SU-DHL-6 (cell line): Measurements from ENCODE around the gene C20orf204.

ENCODE experiments used
- H2AFZ ChIP-seq: fragments of 200-600 bp; sonication (generic); 2 replicates; pipeline ENCODE4 v1.6.1; 2014; ENCODE audit warnings: low read depth, mild to moderate bottlenecking, moderate library complexity, mixed read lengths, antibody characterized with exemption, low read length; ENCODE audit not compliant: severe bottlenecking
- H3F3A ChIP-seq: fragments of 200-600 bp; shearing (Covaris generic); 2 replicates; pipeline ENCODE4 v1.6.0; 2016; ENCODE audit warnings: antibody characterized with exemption, mild to moderate bottlenecking; ENCODE audit not compliant: insufficient read depth
- H3K27ac ChIP-seq: fragments of 200-600 bp; sonication (generic); 2 replicates; pipeline ENCODE4 v1.5.1; 2016; ENCODE audit warnings: low read depth, mild to moderate bottlenecking, low read length, moderate library complexity, mixed read lengths
- H3K27me3 ChIP-seq: fragments of 200-600 bp; sonication (generic), shearing (Covaris generic); 2 replicates; pipeline ENCODE4 v1.6.0; 2014; ENCODE audit warnings: mild to moderate bottlenecking, low read length
- H3K36me3 ChIP-seq: fragments of 200-600 bp; sonication (generic); 2 replicates; pipeline ENCODE4 v1.6.1; 2014; ENCODE audit warnings: mild to moderate bottlenecking, low read length, mixed read lengths
- H3K4me2 ChIP-seq: fragments of 300-600, 200-600 bp; shearing (Covaris generic), sonication (generic); 2 replicates; pipeline ENCODE4 v1.6.0; 2014; ENCODE audit warnings: low read length, low read depth, mild to moderate bottlenecking; ENCODE audit not compliant: poor library complexity, severe bottlenecking
- H3K4me3 ChIP-seq: fragments of 200-600 bp; sonication (generic); 2 replicates; pipeline ENCODE4 v1.5.1; 2014; ENCODE audit warnings: antibody characterized with exemption, low read length, mild to moderate bottlenecking, mixed read lengths; ENCODE audit not compliant: insufficient read depth, poor library complexity, severe bottlenecking
- H3K79me2 ChIP-seq: fragments of 200-600 bp; sonication (generic); 2 replicates; pipeline ENCODE4 v1.6.1; 2014; ENCODE audit warnings: mild to moderate bottlenecking, low read length, moderate library complexity; ENCODE audit not compliant: insufficient read depth
- H3K9ac ChIP-seq: fragments of 200-600 bp; sonication (generic); 2 replicates; pipeline ENCODE4 v1.7.0; 2014; ENCODE audit warnings: mild to moderate bottlenecking, low read length
- H3K9me2 ChIP-seq: fragments of 200-600 bp; sonication (generic); replicated peaks from 2 replicates; pipeline ENCODE4 v1.6.1; 2014; ENCODE audit warnings: low read length; ENCODE audit not compliant: insufficient read depth
- H3K9me3 ChIP-seq: fragments of 200-600 bp; sonication (generic); 2 replicates; pipeline ENCODE4 v1.6.1; 2014; ENCODE audit warnings: low read length, mixed read lengths; ENCODE audit not compliant: insufficient read depth
- H4K20me1 ChIP-seq: fragments of 200-600 bp; sonication (generic); 2 replicates; pipeline ENCODE4 v1.6.1; 2014; ENCODE audit warnings: low read depth, mild to moderate bottlenecking, antibody characterized with exemption, low read length, moderate library complexity, mixed read lengths
- CTCF ChIP-seq: fragments of 200-600 bp; sonication (generic); IDR thresholded peaks from one replicate; pipeline ENCODE4 v1.5.1; 2017; ENCODE audit warnings: antibody characterized with exemption, mild to moderate bottlenecking, low read length, moderate library complexity; ENCODE audit not compliant: insufficient read depth, poor library complexity, severe bottlenecking
- EZH2phosphoT487 ChIP-seq: fragments of 200-600 bp; sonication (generic), shearing (Covaris generic); conservative IDR thresholded peaks from 2 replicates; pipeline ENCODE4 v1.6.1; 2018; ENCODE audit warnings: mild to moderate bottlenecking, antibody characterized with exemption, low read length, moderate library complexity, mixed read lengths

C20orf204 gene

GRCh38 chr20:64031822-64032314 lies 4.1 kb upstream of the C20orf204 start:
- H2AFZ ChIP-seq: no peak overlapping the region
- no peaks in the 10 kb centered on the region for H3K79me2 ChIP-seq
- no peaks in the 10 kb centered on the region for H3K27me3 ChIP-seq
- no peaks in the 10 kb centered on the region for H3K9me3 ChIP-seq
- no peaks in the 10 kb centered on the region for H3K9me2 ChIP-seq
- no peak overlapping the region for H3K4me3 ChIP-seq
- no peaks in the 10 kb centered on the region for H4K20me1 ChIP-seq
- no peak overlapping the region for H3K27ac ChIP-seq
- H3K9ac ChIP-seq: no peak overlapping the region
- H3K4me2 ChIP-seq: no peak overlapping the region
- H3K36me3 ChIP-seq: no peaks in the 10 kb centered on the region
- TF ChIP-seq EZH2phosphoT487 (no peak), CTCF (no peak)
- H3F3A ChIP-seq: no peaks in the 10 kb centered on the region

DNA sequence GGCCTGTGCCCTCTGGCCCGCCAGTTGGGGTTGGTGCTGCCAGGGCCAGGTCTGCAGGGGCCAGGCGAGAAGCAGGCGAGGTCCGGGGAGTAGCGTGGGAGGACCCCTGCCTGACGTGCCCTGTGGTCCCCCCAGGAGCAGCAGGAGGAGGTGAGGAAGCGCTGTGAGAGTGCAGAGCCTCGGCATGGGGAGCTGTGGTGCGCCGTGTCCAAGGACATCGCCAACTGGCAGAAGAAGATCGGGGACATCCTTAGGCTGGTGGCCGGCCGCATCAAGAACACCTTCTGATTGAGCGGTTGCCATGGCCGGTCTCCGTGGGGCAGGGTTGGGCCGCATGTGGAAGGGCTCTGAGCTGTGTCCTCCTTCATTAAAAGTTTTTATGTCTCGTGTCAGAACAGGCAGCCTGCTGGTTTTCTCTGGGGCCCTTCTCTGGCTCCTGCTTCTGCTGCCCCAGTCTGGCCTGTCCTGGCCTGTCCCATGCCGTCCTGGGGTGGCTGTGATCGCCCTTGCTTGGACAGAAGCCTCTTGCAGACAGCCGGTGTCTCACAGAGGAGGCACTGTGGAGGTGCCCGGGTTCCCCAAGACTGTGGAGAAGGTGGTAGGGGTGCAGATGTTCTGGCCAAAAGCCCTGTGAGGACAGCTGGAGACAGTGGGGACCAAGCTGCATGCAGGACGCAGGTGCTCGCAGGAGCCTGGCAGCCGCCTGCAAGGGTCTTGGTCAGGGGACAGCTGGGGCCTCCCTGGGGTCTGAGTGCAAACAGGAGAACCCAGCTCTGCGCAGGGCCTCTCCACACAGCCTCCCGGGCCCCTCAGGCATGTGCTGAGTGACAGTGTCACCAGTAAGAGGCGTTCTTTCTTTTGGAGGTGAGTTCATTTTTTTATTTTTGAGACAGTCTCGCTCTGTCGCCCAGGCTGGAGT lies 3.0 kb upstream of the C20orf204 start:
- no peak overlapping the region for H3K27ac ChIP-seq
- no peak overlapping the region for H3K4me3 ChIP-seq
- H4K20me1 ChIP-seq: no peaks in the 10 kb centered on the region
- no peaks in the 10 kb centered on the region for H3K9me3 ChIP-seq
- no peaks in the 10 kb centered on the region for H3K36me3 ChIP-seq
- H3K27me3 ChIP-seq: no peaks in the 10 kb centered on the region
- no peak overlapping the region for H3K4me2 ChIP-seq
- H3K9ac ChIP-seq: no peak overlapping the region
- H2AFZ ChIP-seq: no peak overlapping the region
- no peak for TF ChIP-seq CTCF
- TF ChIP-seq EZH2phosphoT487: no peak
- no peaks in the 10 kb centered on the region for H3K79me2 ChIP-seq
- H3K9me2 ChIP-seq: no peaks in the 10 kb centered on the region
- H3F3A ChIP-seq: no peaks in the 10 kb centered on the region

DNA sequence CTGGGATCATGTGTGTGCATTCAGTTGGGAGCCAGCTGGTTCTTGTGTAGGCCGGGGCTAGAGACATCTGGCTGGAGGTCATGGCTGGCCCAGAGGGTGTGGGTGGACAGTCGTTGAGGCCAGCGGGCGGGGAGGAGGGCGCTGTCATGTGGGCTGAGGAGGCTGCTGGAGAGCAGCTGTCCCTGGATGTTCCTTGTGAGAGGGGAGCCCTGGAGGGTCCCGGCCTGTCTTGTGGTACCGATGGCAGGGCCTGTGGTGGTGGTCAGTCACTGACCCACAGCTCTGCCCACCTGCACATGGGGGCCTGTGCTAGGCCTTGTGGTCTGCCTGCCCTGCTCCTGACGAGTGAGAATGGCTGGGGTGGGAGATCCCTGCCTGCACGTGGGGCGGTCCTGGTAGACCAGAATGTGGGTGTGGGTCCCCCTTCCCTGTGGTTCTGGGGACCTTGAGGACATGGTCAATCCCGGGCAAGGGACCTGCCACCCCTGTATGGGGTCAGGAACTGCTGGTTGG lies 1.9 kb upstream of the C20orf204 start:
- no peaks in the 10 kb centered on the region for H3K27me3 ChIP-seq
- H3K9me2 ChIP-seq: no peaks in the 10 kb centered on the region
- no peaks in the 10 kb centered on the region for H3F3A ChIP-seq
- H3K9ac ChIP-seq: no peak overlapping the region
- H3K79me2 ChIP-seq: no peaks in the 10 kb centered on the region
- no peak overlapping the region for H3K27ac ChIP-seq
- H2AFZ ChIP-seq: no peak overlapping the region
- H3K4me3 ChIP-seq: no peak overlapping the region
- TF ChIP-seq CTCF (no peak), EZH2phosphoT487 (no peak)
- H4K20me1 ChIP-seq: no peaks in the 10 kb centered on the region
- H3K4me2 ChIP-seq: no peak overlapping the region
- H3K9me3 ChIP-seq: no peaks in the 10 kb centered on the region
- H3K36me3 ChIP-seq: no peaks in the 10 kb centered on the region
